GM21515 (cell line): ENCODE results near the gene BABAM2.

Source experiments
- ATAC-seq: cut with Tn5 transposase; IDR thresholded peaks from one replicate; pipeline ENCODE4 v1.9.1; 2021; ENCODE audit not compliant: unreplicated experiment

Gene BABAM2

DNA sequence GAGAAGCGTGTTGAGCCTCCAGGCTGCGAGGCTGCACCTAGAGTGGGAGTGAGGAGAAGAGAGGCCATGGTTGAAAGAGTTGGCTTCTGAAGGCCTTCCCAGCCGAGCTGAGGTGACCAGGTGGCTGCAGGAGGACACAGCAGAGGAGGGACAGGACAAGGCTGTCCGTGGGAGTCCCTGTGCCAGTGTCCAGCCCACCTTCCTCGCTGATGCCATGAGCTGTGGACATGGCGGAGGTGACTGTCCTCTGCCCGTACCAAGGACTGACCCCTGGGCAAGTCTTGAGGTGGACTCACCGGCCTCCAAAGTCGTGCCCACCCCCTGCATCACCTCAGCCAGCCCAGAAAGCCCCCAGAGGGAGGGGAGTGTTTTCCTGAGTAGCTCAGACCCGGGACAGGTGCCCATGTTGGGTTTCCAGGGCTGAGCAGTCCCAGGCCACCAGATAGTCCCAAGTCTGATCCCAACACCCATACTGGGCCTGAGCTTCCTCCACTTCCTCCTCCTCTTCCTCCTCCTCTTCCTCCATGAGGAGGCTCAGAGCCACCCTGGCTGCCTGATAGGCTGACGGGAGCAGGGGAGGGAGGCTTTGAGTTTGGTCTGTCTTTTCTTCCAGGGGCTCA is 459.1 kb downstream of the BABAM2 start:
- ATAC-seq: no peak

GRCh38 chr2:28350196-28350595 is 459.7 kb downstream of the BABAM2 start:
- no peak for ATAC-seq

DNA sequence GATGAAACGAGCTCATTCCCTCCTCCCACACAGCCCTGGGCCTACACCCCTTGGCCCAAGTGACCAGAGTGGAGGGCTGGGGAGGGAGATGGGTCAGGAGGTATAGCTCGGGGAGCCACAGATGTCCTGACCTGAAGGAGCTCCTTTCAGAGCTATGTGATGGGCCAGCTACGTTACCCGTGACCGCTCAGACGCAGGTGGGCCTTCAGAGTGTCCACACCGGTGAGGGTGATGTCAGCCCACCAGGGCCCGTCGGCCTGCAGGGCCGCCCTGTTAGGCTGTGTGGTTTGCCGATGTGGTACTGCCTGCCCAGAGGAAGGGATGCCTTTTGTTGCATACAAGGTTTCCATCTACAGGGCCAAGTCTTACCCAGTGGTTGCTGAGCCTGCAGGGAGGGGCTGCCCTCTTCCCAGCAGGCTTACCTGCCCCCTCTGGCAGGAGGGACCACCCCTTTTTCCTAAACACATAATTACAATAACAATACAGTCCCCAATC is 460.3 kb downstream of the BABAM2 start:
- ATAC-seq: no peak

- ATAC-seq: no peak
These were observed 461.1 kb downstream of the BABAM2 start for GRCh38 chr2:28351621-28352020.

- ATAC-seq: no peak
These were observed 461.6 kb downstream of the BABAM2 start for GRCh38 chr2:28352104-28352503.

DNA sequence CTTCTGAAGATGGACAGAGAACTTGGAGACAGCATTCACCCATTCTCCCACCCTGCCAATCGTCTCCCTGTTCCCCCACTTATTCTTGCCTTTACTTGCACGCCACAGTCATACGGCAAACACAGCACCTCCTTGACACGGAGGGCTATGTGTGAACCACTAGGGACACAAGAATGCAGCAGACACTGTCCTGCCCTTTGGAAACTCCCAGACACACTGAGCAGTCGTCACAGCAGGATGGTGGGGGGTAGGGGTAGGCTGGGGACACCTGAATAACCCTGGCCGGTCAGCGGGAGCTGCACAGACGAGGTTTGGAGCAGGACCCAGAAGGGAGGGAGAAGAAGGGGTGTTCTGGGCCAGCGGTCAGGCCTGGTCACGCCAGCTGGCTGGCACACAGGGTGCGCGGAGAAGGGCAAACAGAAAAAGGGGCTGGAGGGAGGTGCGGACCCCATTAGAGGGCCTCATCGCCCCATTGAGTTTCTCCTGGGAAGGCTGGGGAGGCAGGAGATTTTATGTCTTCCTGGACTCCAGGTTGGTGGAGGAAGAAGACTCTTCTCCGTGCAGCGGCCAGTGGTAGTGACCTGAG is 462.2 kb downstream of the BABAM2 start:
- no peak for ATAC-seq

GRCh38 chr2:28354920-28355520 is 464.5 kb downstream of the BABAM2 start:
- no peak for ATAC-seq

GRCh38 chr2:28355521-28356094 is 465.1 kb downstream of the BABAM2 start:
- no peak for ATAC-seq

GRCh38 chr2:28356095-28356911 is 465.8 kb downstream of the BABAM2 start:
- no peak for ATAC-seq

- ATAC-seq: no peak
These were observed 466.5 kb downstream of the BABAM2 start for GRCh38 chr2:28357055-28357454.

DNA sequence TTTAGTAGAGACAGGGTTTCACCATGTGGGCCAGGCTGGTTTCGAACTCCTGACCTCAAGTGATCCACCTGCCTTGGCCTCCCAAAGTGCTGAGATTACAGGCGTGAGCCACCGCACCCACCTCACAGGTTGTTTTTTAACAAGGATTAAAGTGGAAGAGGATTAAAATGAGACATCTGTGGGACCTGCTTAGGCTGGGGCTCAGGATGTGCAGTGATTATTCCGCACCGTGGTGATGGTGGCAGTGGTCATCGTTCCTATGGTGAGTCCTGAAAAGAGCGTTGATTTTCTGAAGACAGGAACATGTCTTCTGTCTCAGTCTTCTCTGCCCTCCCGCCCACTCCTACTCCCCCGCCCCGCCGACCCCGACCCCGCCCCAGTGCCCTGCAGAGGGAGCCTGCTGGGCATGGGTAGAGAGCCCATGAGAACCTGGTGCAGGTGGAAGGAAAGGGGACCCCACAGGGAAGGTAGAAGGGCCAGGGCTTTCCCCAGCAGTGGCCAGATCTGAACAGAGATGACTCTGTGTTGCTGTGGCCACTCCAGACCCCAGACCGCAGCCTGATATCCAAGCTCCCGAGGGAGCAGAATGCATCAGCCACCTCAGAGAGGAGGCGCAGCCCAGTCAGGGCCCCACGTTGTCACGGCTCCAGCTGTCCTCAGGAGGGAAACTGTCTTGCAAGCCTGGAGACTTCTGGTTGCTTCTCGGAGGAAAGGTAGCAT is 467.6 kb downstream of the BABAM2 start:
- no peak for ATAC-seq

DNA sequence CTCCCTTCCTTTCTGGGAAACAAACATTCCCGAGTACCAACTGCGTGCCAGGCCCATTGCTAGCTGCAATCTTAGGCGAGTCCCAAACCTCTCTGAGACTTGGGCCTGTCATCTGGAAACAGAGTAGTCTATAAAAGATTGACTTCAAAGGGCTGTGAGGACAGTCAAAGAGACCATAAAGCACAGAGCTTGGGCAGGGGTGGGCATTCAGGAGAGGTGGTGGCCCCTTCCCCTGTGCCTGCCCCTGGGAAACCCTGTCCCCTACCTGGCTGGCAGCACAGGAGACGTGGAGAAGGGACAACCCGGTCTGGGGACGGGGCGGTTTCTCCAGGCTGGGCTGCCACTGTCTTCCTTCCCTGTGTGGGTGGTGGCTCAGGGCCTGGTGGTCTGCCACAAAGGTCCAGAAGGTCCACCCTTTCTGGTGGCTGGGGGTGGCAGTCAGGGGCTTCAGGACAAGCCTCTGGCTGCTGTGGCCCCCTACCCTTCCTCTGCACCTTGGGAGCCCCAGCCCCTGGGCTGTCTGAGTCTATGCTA is 468.2 kb downstream of the BABAM2 start:
- peak; percentile 17 for ATAC-seq

- peak; percentile 64 for ATAC-seq
These were observed 468.9 kb downstream of the BABAM2 start for GRCh38 chr2:28359222-28360057.

- no peak for ATAC-seq
These were observed 469.7 kb downstream of the BABAM2 start for GRCh38 chr2:28360058-28360717.

DNA sequence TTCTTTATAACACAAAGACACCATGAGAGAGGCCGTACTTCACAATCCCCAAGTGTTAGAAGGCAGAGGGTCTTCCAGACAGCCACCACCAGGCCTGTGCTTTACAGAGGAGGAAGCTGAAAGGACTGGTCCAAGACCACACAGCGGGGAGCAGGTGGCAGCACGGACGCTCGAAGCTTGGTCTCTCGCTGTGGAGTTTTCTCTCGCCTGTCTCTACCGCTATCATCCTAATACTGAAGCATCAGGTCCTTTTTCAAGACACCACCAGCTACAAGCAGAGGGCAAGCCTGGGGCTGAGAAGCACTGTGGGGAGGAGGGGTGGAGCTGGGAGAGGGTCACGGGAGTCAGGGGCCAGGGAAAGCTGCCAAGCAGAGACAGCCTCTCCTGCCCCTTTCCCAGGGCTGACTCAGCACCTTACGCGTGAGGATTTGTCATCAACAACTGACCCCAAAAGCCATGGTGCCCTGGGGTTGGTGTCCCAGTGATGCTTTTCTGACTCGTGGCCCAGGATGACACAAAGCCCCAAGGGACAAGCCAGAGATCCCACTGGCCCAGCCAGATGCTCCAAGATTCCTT is 470.3 kb downstream of the BABAM2 start:
- no peak for ATAC-seq

- ATAC-seq: no peak
These were observed 471.6 kb downstream of the BABAM2 start for GRCh38 chr2:28361991-28362710.

DNA sequence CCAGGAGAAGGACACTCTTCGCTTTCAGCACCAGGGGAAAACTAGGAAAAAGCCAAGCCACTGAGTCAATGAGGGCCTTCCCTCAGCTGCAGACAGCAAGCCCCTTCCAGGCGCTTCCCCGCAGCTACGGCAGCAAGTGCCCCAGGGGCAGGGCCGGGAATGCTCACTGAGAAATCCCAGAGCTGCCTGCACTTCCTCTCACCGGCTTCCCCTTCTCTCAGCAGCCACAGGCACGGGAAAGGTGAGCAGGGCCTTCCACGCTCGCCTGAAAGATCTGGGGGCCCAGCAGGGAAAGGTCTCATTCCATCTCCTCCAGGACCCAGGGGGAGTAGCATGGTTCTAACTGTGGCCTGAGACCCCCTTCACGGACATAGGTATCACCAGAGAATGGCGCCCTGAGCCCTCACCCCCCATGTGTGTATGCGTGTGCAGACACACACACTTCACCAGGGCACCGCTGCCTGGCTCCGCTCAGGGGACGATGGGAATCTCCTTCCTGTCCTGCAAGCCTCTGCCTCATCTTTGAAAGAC is 472.5 kb downstream of the BABAM2 start:
- no peak for ATAC-seq
